Progenitor cell of endocrine pancreas (in vitro differentiated cells): Measurements from ENCODE around the gene MERTK. TPM values are rescaled to one million over a fixed set of nuclear protein-coding genes. Genes with fewer than 3 reads are reported as not detected.

Experiments
- DNase-seq: peaks from one replicate; pipeline ENCODE4 v3.0.0; 2021; ENCODE audit warnings: low spot score; ENCODE audit not compliant: unreplicated experiment
- H3K27ac Mint-ChIP-seq: 2 replicates; pipeline ENCODE4 v1.8.0; 2021; ENCODE audit warnings: mild to moderate bottlenecking, moderate library complexity, mixed read lengths
- H3K27me3 Mint-ChIP-seq: 2 replicates; pipeline ENCODE4 v1.8.0; 2021; ENCODE audit warnings: mixed read lengths
- H3K36me3 Mint-ChIP-seq: 2 replicates; pipeline ENCODE4 v1.8.0; 2022; ENCODE audit warnings: mixed read lengths; ENCODE audit not compliant: insufficient read depth
- H3K4me1 Mint-ChIP-seq: 2 replicates; pipeline ENCODE4 v1.8.0; 2021; ENCODE audit warnings: low read depth, mixed read lengths
- H3K4me3 Mint-ChIP-seq: 2 replicates; pipeline ENCODE4 v1.8.0; 2021; ENCODE audit warnings: low read depth, mild to moderate bottlenecking, moderate library complexity, mixed read lengths
- H3K9me3 Mint-ChIP-seq: 2 replicates; pipeline ENCODE4 v1.8.0; 2021; ENCODE audit warnings: low read depth, mixed read lengths
- total RNA-seq: library from RNA; stranded (reverse); gene quantifications from 2 replicates; pipeline ENCODE4 v1.2.1, GENCODE V29; 2021
- TF ChIP-seq, protein P1 (sequence below): fragments of 200-600 bp; sonication (generic); IDR thresholded peaks from one replicate; pipeline ENCODE4 v1.5.0; 2021; ENCODE audit warnings: antibody characterized with exemption, mild to moderate bottlenecking; ENCODE audit not compliant: unreplicated experiment

Gene MERTK
- total RNA-seq, 1 donor from 2014 or later, result 20.1 TPM

DNA sequence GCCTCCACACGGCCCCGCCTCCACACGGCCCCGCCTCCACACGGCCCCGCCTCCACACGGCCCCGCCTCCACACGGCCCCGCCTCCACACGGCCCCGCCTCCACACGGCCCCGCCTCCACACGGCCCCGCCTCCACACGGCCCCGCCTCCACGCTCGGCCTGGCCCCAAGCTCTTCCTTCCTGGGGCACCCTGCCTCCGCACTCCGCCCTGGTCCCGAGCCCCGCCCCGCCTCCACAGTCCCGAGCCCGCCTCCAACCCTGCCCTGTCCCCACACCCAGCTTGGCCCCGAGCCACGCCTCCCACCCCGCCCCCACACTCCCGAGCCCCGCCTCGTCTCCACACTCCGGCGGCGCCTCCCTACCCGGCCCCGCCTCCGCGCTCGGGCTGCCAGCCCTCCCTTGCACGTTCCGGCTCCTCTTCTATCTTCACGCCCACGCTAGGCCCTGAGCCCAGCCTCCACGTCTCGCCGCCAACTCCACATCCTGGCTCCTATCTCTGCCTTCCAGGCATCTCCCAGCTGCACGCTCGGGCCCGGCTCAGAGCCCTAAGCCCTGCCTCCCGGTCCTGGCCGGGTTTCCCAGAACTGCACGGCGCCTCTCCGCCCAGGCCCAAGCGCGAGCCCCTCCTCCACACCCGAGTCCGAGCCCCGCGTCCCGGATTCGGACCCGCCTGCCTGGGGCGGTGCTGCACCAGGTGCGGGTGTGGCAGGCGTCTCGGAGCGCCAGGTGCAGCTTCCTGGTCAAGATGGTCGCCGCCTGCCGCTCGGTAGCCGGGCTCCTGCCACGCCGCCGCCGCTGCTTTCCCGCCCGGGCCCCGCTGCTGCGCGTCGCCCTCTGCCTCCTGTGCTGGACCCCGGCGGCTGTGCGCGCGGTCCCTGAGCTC is 156.7 kb downstream of the MERTK start, which contains the start of gene TMEM87B:
TSS of gene TMEM87B (plus strand) at position 423 of the 883 bp plus-strand sequence. CDS start at position 746, 323 bp downstream.
- H3K4me3 Mint-ChIP-seq, result peak within 1 kb of the TSS; percentile 94
- H3K4me1 Mint-ChIP-seq, result peaks cover 13% of the 10 kb centered on the region
- TF ChIP-seq, protein P1, sequence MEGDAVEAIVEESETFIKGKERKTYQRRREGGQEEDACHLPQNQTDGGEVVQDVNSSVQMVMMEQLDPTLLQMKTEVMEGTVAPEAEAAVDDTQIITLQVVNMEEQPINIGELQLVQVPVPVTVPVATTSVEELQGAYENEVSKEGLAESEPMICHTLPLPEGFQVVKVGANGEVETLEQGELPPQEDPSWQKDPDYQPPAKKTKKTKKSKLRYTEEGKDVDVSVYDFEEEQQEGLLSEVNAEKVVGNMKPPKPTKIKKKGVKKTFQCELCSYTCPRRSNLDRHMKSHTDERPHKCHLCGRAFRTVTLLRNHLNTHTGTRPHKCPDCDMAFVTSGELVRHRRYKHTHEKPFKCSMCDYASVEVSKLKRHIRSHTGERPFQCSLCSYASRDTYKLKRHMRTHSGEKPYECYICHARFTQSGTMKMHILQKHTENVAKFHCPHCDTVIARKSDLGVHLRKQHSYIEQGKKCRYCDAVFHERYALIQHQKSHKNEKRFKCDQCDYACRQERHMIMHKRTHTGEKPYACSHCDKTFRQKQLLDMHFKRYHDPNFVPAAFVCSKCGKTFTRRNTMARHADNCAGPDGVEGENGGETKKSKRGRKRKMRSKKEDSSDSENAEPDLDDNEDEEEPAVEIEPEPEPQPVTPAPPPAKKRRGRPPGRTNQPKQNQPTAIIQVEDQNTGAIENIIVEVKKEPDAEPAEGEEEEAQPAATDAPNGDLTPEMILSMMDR, result no peak
- peaks cover 2% of the 10 kb centered on the region for H3K36me3 Mint-ChIP-seq
- H3K9me3 Mint-ChIP-seq, result peaks cover under 1% of the 10 kb centered on the region
- H3K27ac Mint-ChIP-seq, result peak within 1 kb of the TSS; percentile 97
- DNase-seq, result peak; percentile 97
- H3K27me3 Mint-ChIP-seq, result no peaks in the 10 kb centered on the region

DNA sequence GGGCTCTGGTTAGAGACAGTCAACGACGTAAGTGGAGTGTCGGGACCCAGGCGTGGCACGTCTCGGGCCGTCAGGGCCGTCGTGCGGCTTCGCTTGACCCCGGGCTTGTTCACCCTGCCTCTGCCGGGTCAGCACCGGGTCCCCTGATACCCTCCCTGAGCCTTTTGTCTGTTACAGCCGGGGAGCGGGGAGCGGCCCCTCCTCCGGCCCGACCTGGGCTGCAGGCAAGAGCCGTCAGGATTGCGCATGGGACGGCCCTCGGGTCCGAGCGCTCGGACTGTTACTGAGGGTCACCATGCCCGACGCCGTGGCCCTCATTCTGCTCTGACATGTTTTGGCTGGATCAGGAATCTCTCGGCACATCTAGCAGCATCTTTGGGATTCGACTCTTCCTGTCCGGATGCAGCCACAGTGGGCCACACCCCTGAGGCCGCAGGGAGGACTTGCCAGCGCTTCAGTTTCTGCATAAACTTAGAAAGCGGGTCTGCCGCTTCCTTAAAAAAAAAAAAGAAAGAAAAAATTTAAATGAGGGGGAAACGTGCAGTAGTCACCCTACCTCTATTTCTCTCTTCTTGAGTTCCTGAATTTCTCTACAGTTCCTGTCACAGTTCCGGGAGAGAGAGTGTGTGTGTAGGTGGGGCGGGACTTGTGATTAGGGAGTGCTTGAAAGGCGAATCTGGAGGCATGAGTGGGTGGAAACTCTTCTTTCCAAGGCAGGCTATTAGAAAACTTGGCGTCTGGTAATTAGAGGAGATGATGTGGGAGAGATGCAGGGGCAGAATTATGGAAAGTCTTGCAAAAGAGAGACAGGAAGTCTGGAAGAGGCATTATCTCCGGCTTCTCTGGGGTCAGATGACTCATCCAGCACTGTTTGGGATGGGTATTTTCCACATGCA is 157.6 kb downstream of the MERTK start:
- Mint-ChIP-seq H3K4me1 (peaks cover 13% of the 10 kb centered on the region), H3K4me3 (peak overlapping the region; percentile 87), H3K27ac (peak overlapping the region; percentile 93), H3K9me3 (no peaks in the 10 kb centered on the region), H3K27me3 (no peaks in the 10 kb centered on the region), H3K36me3 (peaks cover 2% of the 10 kb centered on the region)
- TF ChIP-seq, protein P1, result no peak
- DNase-seq, result no peak

DNA sequence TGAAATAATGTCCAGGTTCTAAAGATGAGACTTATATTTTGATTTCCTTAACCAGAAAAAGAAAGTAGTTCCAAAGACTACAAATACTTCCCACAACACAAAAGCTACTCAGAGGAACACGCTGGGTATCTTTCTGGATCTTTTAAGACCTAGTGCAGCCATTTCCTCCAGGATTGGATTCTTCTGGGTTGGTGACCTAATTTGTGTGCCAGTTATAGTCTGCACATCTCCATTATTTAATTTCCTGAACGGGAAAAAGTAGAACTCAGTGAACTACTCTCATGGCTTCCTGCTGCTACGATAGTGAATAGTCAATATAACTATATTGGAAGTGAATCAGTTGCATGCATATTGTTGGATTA is 158.2 kb downstream of the MERTK start:
- TF ChIP-seq, protein P1, result no peak
- H3K27ac Mint-ChIP-seq, result peak overlapping the region; percentile 93
- peaks cover 13% of the 10 kb centered on the region for H3K4me1 Mint-ChIP-seq
- H3K36me3 Mint-ChIP-seq, result peaks cover 2% of the 10 kb centered on the region
- no peaks in the 10 kb centered on the region for H3K27me3 Mint-ChIP-seq
- H3K9me3 Mint-ChIP-seq, result no peaks in the 10 kb centered on the region
- DNase-seq, result no peak
- peak overlapping the region; percentile 87 for H3K4me3 Mint-ChIP-seq

DNA sequence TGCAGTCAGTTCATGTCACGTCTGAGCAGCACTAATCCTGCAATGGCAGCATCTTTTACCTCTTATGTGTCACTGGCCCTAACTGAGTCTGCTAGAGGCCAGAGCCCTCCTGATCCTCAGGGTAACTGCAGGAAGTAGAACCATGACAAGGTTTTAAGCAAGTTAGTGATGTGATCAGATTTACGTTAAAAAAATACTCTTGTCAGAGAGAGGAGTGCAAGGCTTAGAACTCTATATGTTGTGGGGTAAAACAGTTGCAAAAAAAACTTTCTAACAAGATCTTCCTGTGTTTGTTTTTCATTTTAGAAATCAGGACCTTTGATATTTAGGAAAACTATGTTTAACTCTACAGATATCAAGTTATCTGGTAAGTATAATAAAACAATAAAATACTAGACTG is 161.3 kb downstream of the MERTK start:
- no peak for DNase-seq
- no peaks in the 10 kb centered on the region for H3K27me3 Mint-ChIP-seq
- TF ChIP-seq, protein P1, result no peak
- peaks cover 8% of the 10 kb centered on the region for H3K36me3 Mint-ChIP-seq
- H3K27ac Mint-ChIP-seq, result no peak overlapping the region
- no peaks in the 10 kb centered on the region for H3K9me3 Mint-ChIP-seq
- peaks cover 7% of the 10 kb centered on the region for H3K4me1 Mint-ChIP-seq
- no peak overlapping the region for H3K4me3 Mint-ChIP-seq

DNA sequence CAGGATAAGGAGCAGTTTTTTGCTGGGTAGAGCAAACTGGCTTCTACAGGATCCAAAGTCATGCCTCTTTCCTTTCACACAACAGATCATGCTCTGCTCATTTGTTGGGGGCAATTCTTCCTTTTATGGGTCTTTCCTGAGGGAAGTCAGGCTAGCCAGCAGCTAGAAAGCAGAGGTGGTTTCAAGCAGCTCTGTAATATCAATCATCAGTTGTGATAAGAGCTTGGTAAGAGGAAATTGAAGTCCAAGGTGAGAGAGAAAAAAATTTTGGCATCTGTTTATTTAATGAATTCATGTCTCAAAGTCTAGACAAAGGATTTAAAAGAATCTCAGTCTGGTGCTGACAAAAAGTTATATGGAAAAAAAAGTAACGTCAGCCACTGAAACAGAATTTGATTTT is 162.9 kb downstream of the MERTK start:
- peaks cover 11% of the 10 kb centered on the region for H3K36me3 Mint-ChIP-seq
- TF ChIP-seq, protein P1, result no peak
- H3K27ac Mint-ChIP-seq, result no peak overlapping the region
- no peak overlapping the region for H3K4me3 Mint-ChIP-seq
- DNase-seq, result no peak
- peaks cover 4% of the 10 kb centered on the region for H3K4me1 Mint-ChIP-seq
- no peaks in the 10 kb centered on the region for H3K9me3 Mint-ChIP-seq
- H3K27me3 Mint-ChIP-seq, result no peaks in the 10 kb centered on the region
